OCI-LY3 (cell line): ENCODE results near the gene PPP6R3.

Experiments
- CTCF ChIP-seq: fragments of 200-600, 300-600 bp; sonication (generic); IDR thresholded peaks from 2 replicates; pipeline ENCODE4 v1.5.1; 2014; ENCODE audit warnings: antibody characterized with exemption, low read length, low read depth
- EZH2phosphoT487 ChIP-seq: fragments of 200-600 bp; shearing (Covaris generic); IDR thresholded peaks from 2 replicates; pipeline ENCODE4 v1.6.1; 2018; ENCODE audit warnings: antibody characterized with exemption, mixed run types, low read depth

GRCh38 chr11:68436162-68436888, 24.2 kb upstream of the PPP6R3 start:
- TF ChIP-seq CTCF, result no peak
- no peak for TF ChIP-seq EZH2phosphoT487
